ENCODE data around the gene PLBD2.
A peak's percentile ranks its signal among the peaks of the same experiment; 100 is the strongest.

Gene PLBD2, protein sequence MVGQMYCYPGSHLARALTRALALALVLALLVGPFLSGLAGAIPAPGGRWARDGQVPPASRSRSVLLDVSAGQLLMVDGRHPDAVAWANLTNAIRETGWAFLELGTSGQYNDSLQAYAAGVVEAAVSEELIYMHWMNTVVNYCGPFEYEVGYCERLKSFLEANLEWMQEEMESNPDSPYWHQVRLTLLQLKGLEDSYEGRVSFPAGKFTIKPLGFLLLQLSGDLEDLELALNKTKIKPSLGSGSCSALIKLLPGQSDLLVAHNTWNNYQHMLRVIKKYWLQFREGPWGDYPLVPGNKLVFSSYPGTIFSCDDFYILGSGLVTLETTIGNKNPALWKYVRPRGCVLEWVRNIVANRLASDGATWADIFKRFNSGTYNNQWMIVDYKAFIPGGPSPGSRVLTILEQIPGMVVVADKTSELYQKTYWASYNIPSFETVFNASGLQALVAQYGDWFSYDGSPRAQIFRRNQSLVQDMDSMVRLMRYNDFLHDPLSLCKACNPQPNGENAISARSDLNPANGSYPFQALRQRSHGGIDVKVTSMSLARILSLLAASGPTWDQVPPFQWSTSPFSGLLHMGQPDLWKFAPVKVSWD

GRCh38 chr12:113358381-113359132 lies at the start of gene PLBD2:
Gene PLBD2 (plus strand): TSS chr12:113358587. CDS start chr12:113358601, 14 bp downstream.
- Histone ChIP-seq H3K36me3 (ENCODE audit: control insufficient read depth in 2 of 2, insufficient read depth in 2 of 2, low read length in 2 of 2) (no peaks in the 10 kb centered on the region), H3K9ac (ENCODE audit: low read depth in 1 of 2, low read length in 2 of 2) (peak within 1 kb of the TSS; percentile 68 to 88), H3K4me3 (ENCODE audit: low read length in 2 of 2) (peak within 1 kb of the TSS; percentile 72 to 77), H3K9me3 (ENCODE audit: control insufficient read depth in 2 of 2, low read length in 2 of 2) (no peaks in the 10 kb centered on the region), H3K27me3 (ENCODE audit: control insufficient read depth in 2 of 2, insufficient read depth in 2 of 2, low read length in 2 of 2) (no peaks in the 10 kb centered on the region), H3K4me1 (ENCODE audit: control insufficient read depth in 2 of 2, insufficient read depth in 2 of 2, low read length in 2 of 2) (peaks cover 8 to 16% of the 10 kb centered on the region in 2 donors), H3K27ac (ENCODE audit: low read depth in 2 of 2, low read length in 2 of 2) (peak within 1 kb of the TSS; percentile 71 to 77)

GRCh38 chr12:113310489-113310888 lies 47.9 kb upstream of the PLBD2 start:
- Histone ChIP-seq H3K9ac (ENCODE audit: low read depth in 1 of 2, low read length in 2 of 2) (no peak overlapping the region), H3K27me3 (ENCODE audit: control insufficient read depth in 2 of 2, insufficient read depth in 2 of 2, low read length in 2 of 2) (no peaks in the 10 kb centered on the region), H3K27ac (ENCODE audit: low read depth in 2 of 2, low read length in 2 of 2) (no peak overlapping the region), H3K4me3 (ENCODE audit: low read length in 2 of 2) (no peak overlapping the region), H3K36me3 (ENCODE audit: control insufficient read depth in 2 of 2, insufficient read depth in 2 of 2, low read length in 2 of 2) (peaks cover 32 to 52% of the 10 kb centered on the region in 2 donors), H3K4me1 (ENCODE audit: control insufficient read depth in 2 of 2, insufficient read depth in 2 of 2, low read length in 2 of 2) (no peaks in the 10 kb centered on the region), H3K9me3 (ENCODE audit: control insufficient read depth in 2 of 2, low read length in 2 of 2) (no peaks in the 10 kb centered on the region)

GRCh38 chr12:113314121-113314529 lies 44.3 kb upstream of the PLBD2 start:
- Histone ChIP-seq H3K4me1 (ENCODE audit: control insufficient read depth in 2 of 2, insufficient read depth in 2 of 2, low read length in 2 of 2) (no peaks in the 10 kb centered on the region), H3K4me3 (ENCODE audit: low read length in 2 of 2) (no peak overlapping the region), H3K27me3 (ENCODE audit: control insufficient read depth in 2 of 2, insufficient read depth in 2 of 2, low read length in 2 of 2) (no peaks in the 10 kb centered on the region), H3K36me3 (ENCODE audit: control insufficient read depth in 2 of 2, insufficient read depth in 2 of 2, low read length in 2 of 2) (peaks cover 49 to 62% of the 10 kb centered on the region in 2 donors), H3K9me3 (ENCODE audit: control insufficient read depth in 2 of 2, low read length in 2 of 2) (no peaks in the 10 kb centered on the region), H3K27ac (ENCODE audit: low read depth in 2 of 2, low read length in 2 of 2) (no peak overlapping the region), H3K9ac (ENCODE audit: low read depth in 1 of 2, low read length in 2 of 2) (no peak overlapping the region)

DNA sequence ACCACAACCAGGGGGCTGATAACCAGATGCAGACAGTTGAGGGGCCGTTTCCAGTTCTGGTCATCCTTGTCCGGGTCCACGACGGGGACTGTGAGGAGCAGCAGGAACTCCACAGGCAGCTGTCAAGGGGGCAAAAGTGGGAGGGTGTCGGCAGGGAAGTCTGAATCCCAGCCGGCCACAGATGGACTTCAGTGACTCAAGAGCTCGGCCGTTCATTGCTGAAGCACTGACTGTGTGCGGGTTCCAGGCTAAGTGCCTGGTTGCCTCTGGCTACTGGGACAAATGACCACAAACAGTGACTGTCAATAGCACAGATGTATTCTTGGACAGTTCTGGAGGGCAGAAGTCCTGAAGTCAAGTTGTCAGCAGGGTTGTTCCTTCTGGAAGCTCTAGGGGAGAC lies 43.0 kb upstream of the PLBD2 start:
- H3K36me3 ChIP-seq (ENCODE audit: control insufficient read depth in 2 of 2, insufficient read depth in 2 of 2, low read length in 2 of 2) = peaks cover 46 to 63% of the 10 kb centered on the region in 2 donors
- H3K4me3 ChIP-seq (ENCODE audit: low read length in 2 of 2) = no peak overlapping the region
- no peaks in the 10 kb centered on the region for H3K27me3 ChIP-seq (ENCODE audit: control insufficient read depth in 2 of 2, insufficient read depth in 2 of 2, low read length in 2 of 2)
- H3K9me3 ChIP-seq (ENCODE audit: control insufficient read depth in 2 of 2, low read length in 2 of 2) = no peaks in the 10 kb centered on the region
- H3K27ac ChIP-seq (ENCODE audit: low read depth in 2 of 2, low read length in 2 of 2) = no peak overlapping the region
- H3K4me1 ChIP-seq (ENCODE audit: control insufficient read depth in 2 of 2, insufficient read depth in 2 of 2, low read length in 2 of 2) = no peaks in the 10 kb centered on the region
- no peak overlapping the region for H3K9ac ChIP-seq (ENCODE audit: low read depth in 1 of 2, low read length in 2 of 2)

DNA sequence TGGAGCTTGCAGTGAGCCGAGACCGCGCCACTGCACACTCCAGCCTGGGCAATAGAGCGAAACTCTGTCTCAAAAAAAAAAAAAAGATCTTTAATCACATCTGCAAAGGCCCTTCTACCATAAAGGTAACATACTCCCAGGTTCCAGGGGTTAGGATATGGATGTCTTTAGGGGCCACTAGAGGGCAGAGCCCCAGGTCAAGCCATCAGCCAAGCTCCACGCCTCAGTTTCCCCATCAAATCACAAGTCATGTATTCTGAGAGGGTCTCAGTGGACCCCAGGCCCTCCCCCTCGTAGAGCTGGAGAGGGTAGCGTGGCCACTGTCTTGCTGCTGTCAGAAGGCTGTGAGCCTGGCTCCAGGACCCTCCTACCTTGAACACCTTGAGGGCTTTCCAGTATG lies 42.2 kb upstream of the PLBD2 start:
- H3K4me3 ChIP-seq (ENCODE audit: low read length in 2 of 2) = no peak overlapping the region
- H3K36me3 ChIP-seq (ENCODE audit: control insufficient read depth in 2 of 2, insufficient read depth in 2 of 2, low read length in 2 of 2) = peaks cover 50 to 63% of the 10 kb centered on the region in 2 donors
- H3K27me3 ChIP-seq (ENCODE audit: control insufficient read depth in 2 of 2, insufficient read depth in 2 of 2, low read length in 2 of 2) = no peaks in the 10 kb centered on the region
- H3K9me3 ChIP-seq (ENCODE audit: control insufficient read depth in 2 of 2, low read length in 2 of 2) = no peaks in the 10 kb centered on the region
- H3K27ac ChIP-seq (ENCODE audit: low read depth in 2 of 2, low read length in 2 of 2) = no peak overlapping the region
- H3K9ac ChIP-seq (ENCODE audit: low read depth in 1 of 2, low read length in 2 of 2) = no peak overlapping the region
- no peaks in the 10 kb centered on the region for H3K4me1 ChIP-seq (ENCODE audit: control insufficient read depth in 2 of 2, insufficient read depth in 2 of 2, low read length in 2 of 2)

DNA sequence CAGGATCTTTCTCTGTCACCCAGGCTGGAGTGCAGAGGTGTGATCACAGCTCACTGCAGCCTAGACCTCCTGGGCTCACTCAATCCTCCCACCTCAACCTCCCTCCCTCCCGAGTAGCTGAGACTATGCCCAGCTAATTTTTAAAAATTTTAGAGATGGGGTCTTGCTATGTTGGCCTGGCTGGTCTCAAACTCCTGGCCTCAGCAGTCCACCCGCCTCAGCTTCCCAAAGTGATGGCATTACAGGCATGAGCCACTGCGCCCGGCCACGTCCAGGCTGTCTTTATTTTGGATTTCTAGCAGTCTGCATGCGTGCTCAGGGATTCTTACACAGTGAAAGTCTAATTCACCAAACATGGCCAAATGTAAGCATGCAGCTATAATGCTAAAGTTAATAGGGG lies 41.3 kb upstream of the PLBD2 start:
- no peaks in the 10 kb centered on the region for H3K4me1 ChIP-seq (ENCODE audit: control insufficient read depth in 2 of 2, insufficient read depth in 2 of 2, low read length in 2 of 2)
- no peak overlapping the region for H3K4me3 ChIP-seq (ENCODE audit: low read length in 2 of 2)
- H3K9me3 ChIP-seq (ENCODE audit: control insufficient read depth in 2 of 2, low read length in 2 of 2) = no peaks in the 10 kb centered on the region
- peaks cover 49 to 65% of the 10 kb centered on the region in 2 donors for H3K36me3 ChIP-seq (ENCODE audit: control insufficient read depth in 2 of 2, insufficient read depth in 2 of 2, low read length in 2 of 2)
- H3K27me3 ChIP-seq (ENCODE audit: control insufficient read depth in 2 of 2, insufficient read depth in 2 of 2, low read length in 2 of 2) = no peaks in the 10 kb centered on the region
- no peak overlapping the region for H3K9ac ChIP-seq (ENCODE audit: low read depth in 1 of 2, low read length in 2 of 2)
- H3K27ac ChIP-seq (ENCODE audit: low read depth in 2 of 2, low read length in 2 of 2) = no peak overlapping the region

DNA sequence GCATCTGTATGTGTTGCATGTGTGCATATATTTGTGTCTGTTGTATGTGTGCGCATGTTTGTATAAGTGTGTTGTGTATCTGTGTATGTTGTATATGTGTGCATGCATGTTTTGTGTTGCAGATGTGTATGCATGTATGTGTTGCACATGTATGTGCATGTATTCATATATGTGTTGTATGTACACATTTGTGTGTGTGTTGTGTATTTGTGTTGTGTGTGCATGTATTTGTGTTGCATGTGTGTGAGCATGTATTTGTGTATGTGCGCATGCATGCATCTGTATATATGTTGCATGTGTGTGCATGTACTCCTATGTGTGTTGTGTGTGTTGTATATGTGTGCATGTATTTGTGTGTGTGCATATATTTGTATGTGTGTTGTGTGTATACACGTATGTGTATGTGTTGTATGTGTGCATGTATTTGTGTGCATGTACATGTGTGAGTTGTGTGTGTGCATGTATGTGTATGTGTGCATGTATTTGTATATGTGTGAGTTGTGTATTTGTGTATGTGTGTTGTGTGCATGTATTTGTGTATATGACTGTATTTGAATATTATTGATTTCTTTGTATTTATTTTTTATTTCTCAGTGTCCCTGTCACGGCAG lies 40.2 kb upstream of the PLBD2 start:
- H3K4me3 ChIP-seq (ENCODE audit: low read length in 2 of 2) = no peak overlapping the region
- H3K36me3 ChIP-seq (ENCODE audit: control insufficient read depth in 2 of 2, insufficient read depth in 2 of 2, low read length in 2 of 2) = peaks cover 49 to 68% of the 10 kb centered on the region in 2 donors
- H3K9me3 ChIP-seq (ENCODE audit: control insufficient read depth in 2 of 2, low read length in 2 of 2) = no peaks in the 10 kb centered on the region
- H3K27me3 ChIP-seq (ENCODE audit: control insufficient read depth in 2 of 2, insufficient read depth in 2 of 2, low read length in 2 of 2) = no peaks in the 10 kb centered on the region
- no peak overlapping the region for H3K27ac ChIP-seq (ENCODE audit: low read depth in 2 of 2, low read length in 2 of 2)
- no peaks in the 10 kb centered on the region for H3K4me1 ChIP-seq (ENCODE audit: control insufficient read depth in 2 of 2, insufficient read depth in 2 of 2, low read length in 2 of 2)
- no peak overlapping the region for H3K9ac ChIP-seq (ENCODE audit: low read depth in 1 of 2, low read length in 2 of 2)

- no peak overlapping the region for H3K4me3 ChIP-seq (ENCODE audit: low read length in 2 of 2)
- H3K4me1 ChIP-seq (ENCODE audit: control insufficient read depth in 2 of 2, insufficient read depth in 2 of 2, low read length in 2 of 2) = no peaks in the 10 kb centered on the region
- H3K27ac ChIP-seq (ENCODE audit: low read depth in 2 of 2, low read length in 2 of 2) = no peak overlapping the region
- no peak overlapping the region for H3K9ac ChIP-seq (ENCODE audit: low read depth in 1 of 2, low read length in 2 of 2)
- no peaks in the 10 kb centered on the region for H3K27me3 ChIP-seq (ENCODE audit: control insufficient read depth in 2 of 2, insufficient read depth in 2 of 2, low read length in 2 of 2)
- no peaks in the 10 kb centered on the region for H3K9me3 ChIP-seq (ENCODE audit: control insufficient read depth in 2 of 2, low read length in 2 of 2)
- H3K36me3 ChIP-seq (ENCODE audit: control insufficient read depth in 2 of 2, insufficient read depth in 2 of 2, low read length in 2 of 2) = peaks cover 47 to 63% of the 10 kb centered on the region in 2 donors
Observed at GRCh38 chr12:113318900-113319628, 39.3 kb upstream of the PLBD2 start.

- peaks cover 43 to 56% of the 10 kb centered on the region in 2 donors for H3K36me3 ChIP-seq (ENCODE audit: control insufficient read depth in 2 of 2, insufficient read depth in 2 of 2, low read length in 2 of 2)
Observed at GRCh38 chr12:113320401-113320800, 38.0 kb upstream of the PLBD2 start.

More at GRCh38 chr12:113320401-113320800, 38.0 kb upstream of the PLBD2 start:
- Histone ChIP-seq H3K27ac (ENCODE audit: low read depth in 2 of 2, low read length in 2 of 2) (no peak overlapping the region), H3K4me1 (ENCODE audit: control insufficient read depth in 2 of 2, insufficient read depth in 2 of 2, low read length in 2 of 2) (no peaks in the 10 kb centered on the region), H3K4me3 (ENCODE audit: low read length in 2 of 2) (no peak overlapping the region), H3K27me3 (ENCODE audit: control insufficient read depth in 2 of 2, insufficient read depth in 2 of 2, low read length in 2 of 2) (no peaks in the 10 kb centered on the region), H3K9ac (ENCODE audit: low read depth in 1 of 2, low read length in 2 of 2) (no peak overlapping the region), H3K9me3 (ENCODE audit: control insufficient read depth in 2 of 2, low read length in 2 of 2) (no peaks in the 10 kb centered on the region)
